ENCODE data around the gene FUT9. TPM values are rescaled to one million over a fixed set of nuclear protein-coding genes. Genes with fewer than 3 reads are reported as not detected.
A peak's percentile ranks its signal among the peaks of the same experiment; 100 is the strongest.

Gene FUT9
- total and polyA plus RNA-seq, 2 experiments from 2014 or later = 2.1 to 6.8 TPM

GRCh38 chr6:96184798-96185197 lies 169.0 kb downstream of the FUT9 start:
- peak; percentile 76 for DNase-seq (ENCODE audit: low spot score)
- Mint-ChIP-seq H3K4me1 (peaks cover 49% of the 10 kb centered on the region), H3K36me3 (ENCODE audit: low read depth) (peaks cover 37% of the 10 kb centered on the region; the same call in 2 of the 3 replicates), H3K4me3 (no peak overlapping the region), H3K27me3 (ENCODE audit: insufficient read depth, low read depth, poor library complexity) (no peaks in the 10 kb centered on the region), H3K9me3 (peaks cover 9% of the 10 kb centered on the region; the same call in 2 of the 3 replicates), H3K27ac (peak overlapping the region; percentile 64)
- Histone ChIP-seq H3K4me1 (ENCODE audit: insufficient read depth) (peaks cover 37% of the 10 kb centered on the region), H3K27ac (ENCODE audit: low read depth) (peak overlapping the region; percentile 52), H3K4me3 (no peak overlapping the region), H3K36me3 (ENCODE audit: insufficient read depth) (no peaks in the 10 kb centered on the region), H2AFZ (no peak overlapping the region), H4K20me1 (replicated peaks; ENCODE audit: insufficient read depth) (no peaks in the 10 kb centered on the region), H3K27me3 (ENCODE audit: insufficient read depth) (no peaks in the 10 kb centered on the region), H3K79me2 (replicated peaks; ENCODE audit: insufficient read depth) (no peaks in the 10 kb centered on the region), H3K4me2 (peak overlapping the region; percentile 36), H3K9me2 (ENCODE audit: insufficient read depth) (no peaks in the 10 kb centered on the region), H3F3A (replicated peaks; ENCODE audit: low read depth) (no peaks in the 10 kb centered on the region)
- TF ChIP-seq ZNF114 (CRISPR knock-in tag; IDR thresholded peaks at IDR 0.05) = no peak
- TF ChIP-seq ETS1 (IDR thresholded peaks at IDR 0.05) = no peak
- TF ChIP-seq ZNF462 (CRISPR knock-in tag; IDR thresholded peaks at IDR 0.05) = peak; percentile 56; the same call in 1 of the 2 replicates
- TF ChIP-seq NANOG (IDR thresholded peaks at IDR 0.05; ENCODE audit: borderline replicate concordance) = 0 out of 2 replicates have a peak, but pooled peaks have one; percentile 44
- peak; percentile 98 for ATAC-seq

- Histone ChIP-seq H3K79me2 (replicated peaks; ENCODE audit: insufficient read depth) (no peaks in the 10 kb centered on the region), H3K9me2 (ENCODE audit: insufficient read depth) (no peaks in the 10 kb centered on the region), H3K4me3 (no peak overlapping the region), H3K27me3 (ENCODE audit: insufficient read depth) (no peaks in the 10 kb centered on the region), H3F3A (replicated peaks; ENCODE audit: low read depth) (no peaks in the 10 kb centered on the region), H3K4me2 (0 out of 2 replicates have a peak overlapping the region, but pooled peaks have one; percentile 36), H3K27ac (ENCODE audit: low read depth) (no peak overlapping the region), H4K20me1 (replicated peaks; ENCODE audit: insufficient read depth) (no peaks in the 10 kb centered on the region), H3K4me1 (ENCODE audit: insufficient read depth) (peaks cover 37% of the 10 kb centered on the region), H3K36me3 (ENCODE audit: insufficient read depth) (no peaks in the 10 kb centered on the region), H2AFZ (no peak overlapping the region)
- DNase-seq (ENCODE audit: low spot score) (no peak), ATAC-seq (no peak)
- no peak overlapping the region for H3K27ac Mint-ChIP-seq
- no peak overlapping the region for H3K4me3 Mint-ChIP-seq
- H3K9me3 Mint-ChIP-seq = peaks cover 17% of the 10 kb centered on the region; the same call in 2 of the 3 replicates
- peaks cover 50% of the 10 kb centered on the region for H3K36me3 Mint-ChIP-seq (ENCODE audit: low read depth)
- no peaks in the 10 kb centered on the region for H3K27me3 Mint-ChIP-seq (ENCODE audit: insufficient read depth, low read depth, poor library complexity)
- H3K4me1 Mint-ChIP-seq = peaks cover 49% of the 10 kb centered on the region
- TF ChIP-seq POLR2AphosphoS5 (IDR thresholded peaks at IDR 0.05; ENCODE audit: low read depth) = no peak
- no peak for TF ChIP-seq REST (IDR thresholded peaks at IDR 0.05; ENCODE audit: unreplicated experiment)
- TF ChIP-seq ZNF114 (CRISPR knock-in tag; IDR thresholded peaks at IDR 0.05) = no peak
- no peak for TF ChIP-seq CTCF (conservative IDR thresholded peaks at IDR 0.05; ENCODE audit: low read depth in 2 of 2)
- no peak for TF ChIP-seq JUNB (IDR thresholded peaks at IDR 0.05; ENCODE audit: unreplicated experiment)
- no peak for TF ChIP-seq ZNF331 (CRISPR knock-in tag; IDR thresholded peaks at IDR 0.05; ENCODE audit: low read depth)
Observed at GRCh38 chr6:96186094-96186493, 170.3 kb downstream of the FUT9 start.

All from GM23338 (cell line).